22Rv1 (cell line): ENCODE data around the gene EYS.
"Not testable (repeated sequence)": the region's sequence is repeated elsewhere in the genome, so short reads cannot be mapped to it uniquely, and the experiment has no call there.

Experiments used
- ZFX ChIP-seq: fragments of 450-650 bp; IDR thresholded peaks from 2 replicates; pipeline ENCODE4 v1.6.1; 2017; ENCODE audit warnings: antibody characterized with exemption, borderline replicate concordance
- TF ChIP-seq, protein P1 (sequence below): fragments of 450-650 bp; IDR thresholded peaks from 2 replicates; pipeline ENCODE4 v1.5.1; 2017; ENCODE audit warnings: mild to moderate bottlenecking

DNA sequence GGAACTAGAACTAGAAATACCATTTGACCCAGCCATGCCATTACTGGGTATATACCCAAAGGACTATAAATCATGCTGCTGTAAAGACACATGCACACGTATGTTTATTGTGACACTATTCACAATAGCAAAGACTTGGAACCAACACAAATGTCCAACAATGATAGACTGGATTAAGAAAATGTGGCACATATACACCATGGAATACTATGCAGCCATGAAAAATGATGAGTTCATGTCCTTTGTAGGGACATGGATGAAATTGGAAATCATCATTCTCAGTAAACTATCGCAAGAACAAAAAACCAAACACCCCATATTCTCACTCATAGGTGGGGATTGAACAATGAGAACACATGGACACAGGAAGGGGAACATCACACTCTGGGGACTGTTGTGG lies 1968.8 kb downstream of the EYS start:
- TF ChIP-seq, protein P1, sequence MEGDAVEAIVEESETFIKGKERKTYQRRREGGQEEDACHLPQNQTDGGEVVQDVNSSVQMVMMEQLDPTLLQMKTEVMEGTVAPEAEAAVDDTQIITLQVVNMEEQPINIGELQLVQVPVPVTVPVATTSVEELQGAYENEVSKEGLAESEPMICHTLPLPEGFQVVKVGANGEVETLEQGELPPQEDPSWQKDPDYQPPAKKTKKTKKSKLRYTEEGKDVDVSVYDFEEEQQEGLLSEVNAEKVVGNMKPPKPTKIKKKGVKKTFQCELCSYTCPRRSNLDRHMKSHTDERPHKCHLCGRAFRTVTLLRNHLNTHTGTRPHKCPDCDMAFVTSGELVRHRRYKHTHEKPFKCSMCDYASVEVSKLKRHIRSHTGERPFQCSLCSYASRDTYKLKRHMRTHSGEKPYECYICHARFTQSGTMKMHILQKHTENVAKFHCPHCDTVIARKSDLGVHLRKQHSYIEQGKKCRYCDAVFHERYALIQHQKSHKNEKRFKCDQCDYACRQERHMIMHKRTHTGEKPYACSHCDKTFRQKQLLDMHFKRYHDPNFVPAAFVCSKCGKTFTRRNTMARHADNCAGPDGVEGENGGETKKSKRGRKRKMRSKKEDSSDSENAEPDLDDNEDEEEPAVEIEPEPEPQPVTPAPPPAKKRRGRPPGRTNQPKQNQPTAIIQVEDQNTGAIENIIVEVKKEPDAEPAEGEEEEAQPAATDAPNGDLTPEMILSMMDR, result not testable (repeated sequence)
- not testable (repeated sequence) for TF ChIP-seq ZFX
